SK-N-DZ (cell line): Measurements from ENCODE around the gene PRR15L.

Source experiments
- DNase-seq: peaks from one replicate; pipeline ENCODE4 v3.0.0-alpha.2; 2015; ENCODE audit warnings: low spot score

Gene PRR15L

DNA sequence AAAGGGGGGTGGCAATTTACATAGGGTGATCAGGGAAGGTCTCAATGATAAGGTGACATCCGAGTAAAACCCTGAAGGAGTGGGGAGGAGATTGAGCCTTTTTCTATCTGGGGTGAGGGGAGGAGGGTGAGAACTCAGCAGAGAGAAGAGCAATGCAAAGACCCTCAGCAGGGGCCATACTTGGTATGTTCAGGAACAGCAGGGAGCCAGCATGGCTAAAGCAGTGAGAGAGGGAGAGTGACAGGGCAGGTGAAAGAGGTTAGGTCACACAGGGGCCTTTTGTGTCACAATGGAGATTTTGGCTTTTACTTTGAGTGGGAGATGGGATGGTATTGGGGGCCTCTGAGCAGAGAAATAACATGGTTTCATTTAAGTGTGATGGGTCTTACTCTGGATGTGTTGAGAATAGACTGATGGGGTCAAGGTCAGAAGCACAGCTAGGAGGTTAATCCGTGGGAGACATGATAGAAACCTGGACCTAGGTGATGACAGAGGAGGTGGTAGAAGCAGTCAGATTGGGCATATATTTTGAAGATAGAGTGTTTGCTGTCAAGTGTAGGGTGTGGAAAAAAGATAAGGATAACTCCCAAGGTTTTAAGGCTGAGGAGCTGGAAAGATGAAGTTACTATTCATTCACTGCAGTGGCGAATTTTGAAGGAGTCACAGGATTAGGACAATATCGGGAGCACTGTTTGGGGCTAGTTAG is 55.5 kb downstream of the PRR15L start:
- DNase-seq = no peak
